ENCODE measurements around the gene ATP5F1E. TPM values are rescaled to one million over a fixed set of nuclear protein-coding genes. Genes with fewer than 3 reads are reported as not detected.

The ATP5F1E gene
- total and polyA plus RNA-seq, 9 of the 15 experiments (the other 6 are each of a cell fraction or from before 2014, with no cell fraction given): 60.3 to 162 (median 113) TPM

DNA sequence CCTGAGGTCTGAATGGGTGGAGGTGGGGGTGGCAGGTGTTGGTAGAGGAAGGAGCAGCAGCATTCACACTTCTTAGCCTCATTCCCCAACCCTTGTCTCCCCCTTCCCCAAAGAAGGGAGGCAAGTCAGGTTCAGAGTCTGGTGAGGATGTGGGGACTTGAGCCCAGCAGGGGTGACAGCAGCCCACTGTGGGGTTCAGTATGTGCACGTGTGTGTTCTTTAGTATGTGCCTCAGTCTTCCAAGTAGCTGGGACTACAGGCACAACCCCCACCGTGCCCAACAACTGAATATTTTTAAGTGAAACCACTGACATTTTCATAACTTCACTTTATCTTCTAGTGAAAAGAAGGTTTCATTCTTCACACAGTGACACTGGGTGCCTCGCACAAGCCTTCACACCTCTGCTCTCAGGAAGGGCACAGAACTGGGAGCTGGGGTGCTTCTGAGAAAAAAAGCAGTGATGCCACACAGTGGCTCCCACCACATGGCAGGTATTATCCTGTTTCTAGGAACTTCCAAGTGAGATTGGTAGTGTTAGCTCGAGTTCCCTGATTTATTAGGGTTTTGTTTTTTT is 43.9 kb upstream of the ATP5F1E start:
- H3K4me2 ChIP-seq (ENCODE audit: insufficient read depth, low read length): no peak overlapping the region
- H3K9me3 ChIP-seq (replicated peaks; ENCODE audit: control insufficient read depth, insufficient read depth, low read depth, low read length): no peaks in the 10 kb centered on the region
- in situ Hi-C loops (cut with MboI): no loop called here
- BruUV-seq (replicated peaks): no TSS peak
- TF ChIP-seq ZNF699 (CRISPR knock-in tag; IDR thresholded peaks at IDR 0.05; ENCODE audit: insufficient replicate concordance) (no peak), SP2 (IDR thresholded peaks at IDR 0.05; ENCODE audit: extremely low read depth, low read depth, low read length, poor library complexity, severe bottlenecking) (no peak), EWSR1 (IDR thresholded peaks at IDR 0.05; ENCODE audit: borderline replicate concordance, low read depth, partially characterized antibody) (no peak), ATF7 (IDR thresholded peaks at IDR 0.05) (no peak), HNRNPK (IDR thresholded peaks at IDR 0.05; ENCODE audit: low read depth, low read length, poor library complexity, severe bottlenecking) (no peak), FIP1L1 (IDR thresholded peaks at IDR 0.05; ENCODE audit: low read depth, low read length, poor library complexity, severe bottlenecking) (no peak), CHCHD3 (CRISPR knock-in tag; IDR thresholded peaks at IDR 0.05) (no peak)
- TF ChIP-seq, protein P1, sequence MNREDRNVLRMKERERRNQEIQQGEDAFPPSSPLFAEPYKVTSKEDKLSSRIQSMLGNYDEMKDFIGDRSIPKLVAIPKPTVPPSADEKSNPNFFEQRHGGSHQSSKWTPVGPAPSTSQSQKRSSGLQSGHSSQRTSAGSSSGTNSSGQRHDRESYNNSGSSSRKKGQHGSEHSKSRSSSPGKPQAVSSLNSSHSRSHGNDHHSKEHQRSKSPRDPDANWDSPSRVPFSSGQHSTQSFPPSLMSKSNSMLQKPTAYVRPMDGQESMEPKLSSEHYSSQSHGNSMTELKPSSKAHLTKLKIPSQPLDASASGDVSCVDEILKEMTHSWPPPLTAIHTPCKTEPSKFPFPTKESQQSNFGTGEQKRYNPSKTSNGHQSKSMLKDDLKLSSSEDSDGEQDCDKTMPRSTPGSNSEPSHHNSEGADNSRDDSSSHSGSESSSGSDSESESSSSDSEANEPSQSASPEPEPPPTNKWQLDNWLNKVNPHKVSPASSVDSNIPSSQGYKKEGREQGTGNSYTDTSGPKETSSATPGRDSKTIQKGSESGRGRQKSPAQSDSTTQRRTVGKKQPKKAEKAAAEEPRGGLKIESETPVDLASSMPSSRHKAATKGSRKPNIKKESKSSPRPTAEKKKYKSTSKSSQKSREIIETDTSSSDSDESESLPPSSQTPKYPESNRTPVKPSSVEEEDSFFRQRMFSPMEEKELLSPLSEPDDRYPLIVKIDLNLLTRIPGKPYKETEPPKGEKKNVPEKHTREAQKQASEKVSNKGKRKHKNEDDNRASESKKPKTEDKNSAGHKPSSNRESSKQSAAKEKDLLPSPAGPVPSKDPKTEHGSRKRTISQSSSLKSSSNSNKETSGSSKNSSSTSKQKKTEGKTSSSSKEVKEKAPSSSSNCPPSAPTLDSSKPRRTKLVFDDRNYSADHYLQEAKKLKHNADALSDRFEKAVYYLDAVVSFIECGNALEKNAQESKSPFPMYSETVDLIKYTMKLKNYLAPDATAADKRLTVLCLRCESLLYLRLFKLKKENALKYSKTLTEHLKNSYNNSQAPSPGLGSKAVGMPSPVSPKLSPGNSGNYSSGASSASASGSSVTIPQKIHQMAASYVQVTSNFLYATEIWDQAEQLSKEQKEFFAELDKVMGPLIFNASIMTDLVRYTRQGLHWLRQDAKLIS (CRISPR knock-in tag; IDR thresholded peaks at IDR 0.05): no peak
- no peaks in the 10 kb centered on the region for H3K9me1 ChIP-seq (ENCODE audit: control insufficient read depth, insufficient read depth, low read length)
- H3K79me2 ChIP-seq (ENCODE audit: control insufficient read depth, insufficient read depth, low read length): no peaks in the 10 kb centered on the region
- H3K27ac ChIP-seq (ENCODE audit: extremely low read depth, low read depth, low read length): no peak overlapping the region
- POLR2A ChIA-PET: interaction anchor here (0.6 to 1.3 kb wide), 4 partner anchors 9 to 26 kb away, joined by 3 to 4 read pairs (median 3); no protein-coding TSS in a partner anchor
- H3K36me3 ChIP-seq (ENCODE audit: control insufficient read depth, insufficient read depth, low read length): no peaks in the 10 kb centered on the region
- DNase-seq (ENCODE audit: extremely low read depth in 1 of 4, low spot score in 3 of 4) (no peak), FAIRE-seq (no peak), ATAC-seq (no peak)
- H3K27me3 ChIP-seq (ENCODE audit: control insufficient read depth in 2 of 2, insufficient read depth in 2 of 2, low read length in 2 of 2): peaks cover 35 to 41% of the 10 kb centered on the region in 2 experiments; a peak in 4 of 5 replicates
- no peak overlapping the region for H3K4me3 ChIP-seq
- 3% methylated on average over 4 of the region's 4 CpGs for WGBS (ENCODE audit: insufficient coverage, low coverage, missing lambda C conversion rate)
- CTCF ChIA-PET (ENCODE audit: low intra/inter-chr PET ratio): no interaction called here
- intact Hi-C loops (cut with micrococcal nuclease): no loop called here
- H3K4me1 ChIP-seq (replicated peaks in 1 of 2; ENCODE audit: control insufficient read depth in 2 of 2, insufficient read depth in 2 of 2, low read length in 2 of 2): no peaks in the 10 kb centered on the region
- H2AFZ ChIP-seq (ENCODE audit: low read depth, low read length): no peak overlapping the region
- H3K9ac ChIP-seq (ENCODE audit: insufficient read depth in 1 of 2, low read depth in 2 of 2, low read length in 2 of 2): no peak overlapping the region
- H4K20me1 ChIP-seq (replicated peaks; ENCODE audit: control insufficient read depth, insufficient read depth, low read length): no peaks in the 10 kb centered on the region
